Naive thymus-derived CD4-positive, alpha-beta T cell (primary cell): Measurements from ENCODE around the gene BIRC6. TPM values are rescaled to one million over a fixed set of nuclear protein-coding genes. Genes with fewer than 3 reads are reported as not detected.
"Not testable (repeated sequence)": the region's sequence is repeated elsewhere in the genome, so short reads cannot be mapped to it uniquely, and the experiment has no call there.

ENCODE experiments used
- ATAC-seq: fragments of 150-1000 bp; cut with Tn5 transposase; 2 replicates; pipeline ENCODE4 v1.10.0; 2021; ENCODE audit warnings: mild to moderate bottlenecking, moderate library complexity
- CTCF ChIA-PET: fragments of 350-600 bp; sonication (Branson Sonifier 250); formaldehyde crosslinking; loops from one replicate; lab custom pipeline; 2021; ENCODE audit warnings: antibody characterized with exemption; lab: Charles Lee
- POLR2A ChIA-PET: fragments of 350-600 bp; sonication (Branson Sonifier 250); formaldehyde crosslinking; loops from one replicate; lab custom pipeline; 2021; ENCODE audit warnings: antibody characterized with exemption, inconsistent platforms; lab: Charles Lee
- DNase-seq, 9 donors: peaks; one replicate each; pipeline versions ENCODE4 v3.0.0 to v3.0.0-alpha.2; 2020 to 2022; ENCODE audit warnings: mixed read lengths in 1 of 9
- H3K27ac ChIP-seq: one replicate; pipeline ENCODE4 v1.7.0; 2013; ENCODE audit warnings: mild to moderate bottlenecking, low read depth, low read length, moderate library complexity
- H3K27me3 ChIP-seq, 2 donors: one replicate each; pipeline ENCODE4 v1.7.0; 2013; ENCODE audit warnings: low read length in 2 of 2, mild to moderate bottlenecking in 2 of 2, moderate library complexity in 2 of 2; ENCODE audit not compliant: control insufficient read depth in 2 of 2, insufficient read depth in 2 of 2
- H3K36me3 ChIP-seq, 3 experiments: 1 replicate in 2 of 3; 2 replicates in 1 of 3; pipeline ENCODE4 v1.7.0; 2013; ENCODE audit warnings: low read length in 3 of 3, mild to moderate bottlenecking in 3 of 3, moderate library complexity in 1 of 3; ENCODE audit not compliant: insufficient read depth in 3 of 3, control insufficient read depth in 2 of 3
- H3K4me1 ChIP-seq, 2 donors: one replicate each; pipeline ENCODE4 v1.7.0; 2013; ENCODE audit warnings: low read length in 2 of 2, mild to moderate bottlenecking in 2 of 2, moderate library complexity in 1 of 2; ENCODE audit not compliant: control insufficient read depth in 2 of 2, insufficient read depth in 2 of 2
- H3K4me3 ChIP-seq: 2 replicates; pipeline ENCODE4 v1.7.0; 2013; ENCODE audit warnings: mild to moderate bottlenecking, low read length
- H3K9me3 ChIP-seq, 3 experiments: 1 replicate in 2 of 3; 2 replicates in 1 of 3; pipeline ENCODE4 v1.7.0; 2013; ENCODE audit warnings: low read length in 3 of 3; ENCODE audit not compliant: control insufficient read depth in 2 of 3
- H3K27ac Mint-ChIP-seq, 9 donors: one replicate each; pipeline ENCODE4 v1.8.0; 2020 to 2022; ENCODE audit warnings: mixed read lengths in 9 of 9, mild to moderate bottlenecking in 8 of 9, moderate library complexity in 5 of 9, inconsistent platforms in 2 of 9
- H3K27me3 Mint-ChIP-seq, 5 donors: one replicate each; pipeline ENCODE4 v1.8.0; 2021 to 2022; ENCODE audit warnings: mixed read lengths in 5 of 5, mild to moderate bottlenecking in 1 of 5
- H3K36me3 Mint-ChIP-seq, 5 donors: one replicate each; pipeline ENCODE4 v1.8.0; 2020 to 2022; ENCODE audit warnings: mixed read lengths in 5 of 5, mild to moderate bottlenecking in 3 of 5, inconsistent platforms in 1 of 5
- H3K4me1 Mint-ChIP-seq, 7 donors: one replicate each; pipeline ENCODE4 v1.8.0; 2020 to 2022; ENCODE audit warnings: mixed read lengths in 7 of 7, mild to moderate bottlenecking in 3 of 7, inconsistent platforms in 1 of 7
- H3K4me3 Mint-ChIP-seq, 10 donors: one replicate each; pipeline ENCODE4 v1.8.0; 2020 to 2022; ENCODE audit warnings: mild to moderate bottlenecking in 10 of 10, mixed read lengths in 10 of 10, moderate library complexity in 6 of 10, inconsistent platforms in 2 of 10
- H3K9me3 Mint-ChIP-seq, 11 donors: one replicate each; pipeline ENCODE4 v1.8.0; 2020 to 2022; ENCODE audit warnings: mixed read lengths in 11 of 11, mild to moderate bottlenecking in 4 of 11, inconsistent platforms in 1 of 11, moderate library complexity in 1 of 11
- intact Hi-C, 2 donors: fragments of 100-400 bp; cut with micrococcal nuclease; formaldehyde crosslinking; loops; one replicate each; pipeline ENCODE4 v1.15.1; 2023
- polyA plus RNA-seq, 2 donors: library from polyadenylated mRNA; unstranded; fragments of 300-500 nt; fragmentation: Illumina TruSeq; gene quantifications; one replicate each; pipeline ENCODE4 v1.2.3, GENCODE V29; 2021
- total RNA-seq, 6 experiments: library from RNA in 5 of 6; stranded (reverse) in 5 of 6; gene quantifications; 1 replicate in 5 of 6; 2 replicates in 1 of 6; pipeline ENCODE4 v1.2.3 and lab custom pipeline; 2021 to 2026

The BIRC6 gene
- total and polyA plus RNA-seq, 7 experiments from 2014 or later = 21.8 to 159 (median 135) TPM

- CTCF ChIA-PET, H3K27ac ChIP-seq, DNase-seq, H3K27me3 Mint-ChIP-seq, H3K4me3 Mint-ChIP-seq, ATAC-seq, H3K9me3 Mint-ChIP-seq, H3K4me1 ChIP-seq, H3K27ac Mint-ChIP-seq, H3K27me3 ChIP-seq, intact Hi-C loops, H3K4me3 ChIP-seq, POLR2A ChIA-PET, H3K9me3 ChIP-seq: not testable (repeated sequence)
- peaks cover 0 to 29% (median 17%) of the 10 kb centered on the region in 3 experiments for H3K36me3 ChIP-seq
- H3K36me3 Mint-ChIP-seq = peaks cover 8 to 61% (median 31%) of the 10 kb centered on the region in 5 donors
- peaks cover 7 to 29% (median 20%) of the 10 kb centered on the region in 7 donors for H3K4me1 Mint-ChIP-seq
Measured at GRCh38 chr2:32460861-32461260, 104.0 kb downstream of the BIRC6 start.

- Histone ChIP-seq H3K9me3 (no peaks in the 10 kb centered on the region), H3K27me3 (no peaks in the 10 kb centered on the region), H3K36me3 (peaks cover 0 to 49% (median 21%) of the 10 kb centered on the region in 3 experiments), H3K4me1 (no peaks in the 10 kb centered on the region), H3K27ac (no peak overlapping the region), H3K4me3 (no peak overlapping the region)
- ChIA-PET CTCF (interaction anchor here (0.6 kb wide), 1 partner anchor 18 kb away, joined by 4 read pairs; no protein-coding TSS in a partner anchor), POLR2A (no interaction called here)
- Mint-ChIP-seq H3K4me3 (no peak overlapping the region), H3K4me1 (peaks cover 7 to 13% (median 10%) of the 10 kb centered on the region in 7 donors), H3K27ac (peak overlapping the region in 1 of 9 donors; percentile 41), H3K9me3 (no peaks in the 10 kb centered on the region), H3K27me3 (no peaks in the 10 kb centered on the region), H3K36me3 (peaks cover 11 to 60% (median 31%) of the 10 kb centered on the region in 5 donors)
- ATAC-seq (no peak), DNase-seq (no peak)
- intact Hi-C loops = no loop called here
Measured at GRCh38 chr2:32463110-32463509, 106.3 kb downstream of the BIRC6 start.

DNA sequence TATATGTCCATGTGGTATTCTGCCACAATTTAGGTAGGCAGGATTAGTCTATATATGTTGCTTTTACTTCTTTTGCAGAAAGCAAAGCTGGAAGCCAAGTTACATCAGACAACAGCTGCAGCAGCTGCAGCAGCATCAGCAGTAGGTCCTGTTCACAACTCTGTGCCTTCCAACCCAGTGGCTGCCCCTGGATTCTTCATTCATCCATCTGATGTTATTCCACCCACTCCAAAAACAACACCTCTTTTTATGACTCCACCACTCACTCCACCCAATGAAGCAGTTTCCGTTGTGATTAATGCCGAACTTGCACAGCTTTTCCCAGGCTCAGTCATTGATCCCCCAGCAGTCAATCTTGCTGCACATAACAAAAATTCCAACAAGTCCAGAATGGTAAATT, 107.6 kb downstream of the BIRC6 start:
- CTCF ChIA-PET = no interaction called here
- H3K9me3 ChIP-seq = no peaks in the 10 kb centered on the region
- H3K4me3 Mint-ChIP-seq = no peak overlapping the region
- DNase-seq (no peak), ATAC-seq (no peak)
- H3K27ac Mint-ChIP-seq = peak overlapping the region in 1 of 9 donors; percentile 32
- no peaks in the 10 kb centered on the region for H3K4me1 ChIP-seq
- POLR2A ChIA-PET = no interaction called here
- peaks cover 11 to 64% (median 33%) of the 10 kb centered on the region in 5 donors for H3K36me3 Mint-ChIP-seq
- no peak overlapping the region for H3K27ac ChIP-seq
- H3K4me3 ChIP-seq = no peak overlapping the region
- H3K36me3 ChIP-seq = peaks cover 2 to 63% (median 33%) of the 10 kb centered on the region in 3 experiments
- no peaks in the 10 kb centered on the region for H3K9me3 Mint-ChIP-seq
- H3K4me1 Mint-ChIP-seq = peaks cover 0 to 9% (median 2%) of the 10 kb centered on the region in 7 donors
- intact Hi-C loops = no loop called here
- H3K27me3 ChIP-seq = no peaks in the 10 kb centered on the region
- H3K27me3 Mint-ChIP-seq = no peaks in the 10 kb centered on the region

DNA sequence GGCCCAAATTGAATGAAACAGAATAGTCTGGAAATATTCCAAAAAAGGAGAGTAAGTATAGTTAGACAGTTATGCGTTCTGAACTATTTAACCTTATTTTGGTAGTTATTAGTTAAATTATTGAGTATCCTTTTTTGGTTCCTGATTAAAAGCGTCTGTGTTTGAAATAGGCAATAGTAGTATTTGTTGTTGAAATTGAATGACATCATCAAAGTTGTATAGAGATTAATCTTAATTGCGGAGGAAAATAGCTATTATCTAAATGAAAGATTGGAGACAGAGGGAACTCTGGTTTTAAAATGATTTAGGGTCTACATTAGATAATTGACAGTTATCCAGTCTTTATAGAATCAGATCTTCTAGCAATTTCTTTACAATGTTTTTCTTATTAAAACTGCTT, 115.8 kb downstream of the BIRC6 start:
- H3K9me3 Mint-ChIP-seq = no peaks in the 10 kb centered on the region
- no peak overlapping the region for H3K4me3 ChIP-seq
- peaks cover 7 to 48% (median 28%) of the 10 kb centered on the region in 5 donors for H3K36me3 Mint-ChIP-seq
- no peak overlapping the region for H3K27ac ChIP-seq
- CTCF ChIA-PET = interaction anchor here (0.6 kb wide), 1 partner anchor 74 kb away, joined by 3 read pairs; no protein-coding TSS in a partner anchor
- no peak overlapping the region for H3K4me3 Mint-ChIP-seq
- intact Hi-C loops = no loop called here
- POLR2A ChIA-PET = no interaction called here
- H3K9me3 ChIP-seq = no peaks in the 10 kb centered on the region
- no peak for ATAC-seq
- H3K27me3 Mint-ChIP-seq = no peaks in the 10 kb centered on the region
- H3K27me3 ChIP-seq = no peaks in the 10 kb centered on the region
- peaks cover 0 to 6% (median 0%) of the 10 kb centered on the region in 7 donors for H3K4me1 Mint-ChIP-seq
- no peak for DNase-seq
- peak overlapping the region in 3 of 9 donors; percentile 1 to 67 (median 48) for H3K27ac Mint-ChIP-seq
- H3K36me3 ChIP-seq = peaks cover 2 to 49% (median 31%) of the 10 kb centered on the region in 3 experiments
- H3K4me1 ChIP-seq = no peaks in the 10 kb centered on the region

DNA sequence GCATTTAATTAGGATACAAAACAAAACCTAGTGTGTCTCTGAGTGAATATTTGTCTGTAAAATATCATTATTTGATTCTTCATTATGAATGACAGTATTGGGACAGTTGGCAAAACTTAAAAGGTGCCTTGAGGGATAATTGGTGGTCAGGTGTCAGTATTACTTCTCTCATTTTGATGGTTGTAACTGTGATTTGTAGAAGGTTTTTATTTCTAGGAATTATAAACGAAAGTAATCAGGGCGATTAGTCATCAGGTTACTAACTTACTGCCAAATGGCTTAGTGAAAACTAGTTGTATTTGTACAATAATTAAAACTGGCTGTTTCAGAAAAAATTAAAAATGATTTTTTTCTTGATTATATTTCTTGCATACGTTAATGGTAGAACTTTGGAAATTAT, 117.6 kb downstream of the BIRC6 start:
- Histone ChIP-seq H3K36me3 (peaks cover 0 to 48% (median 15%) of the 10 kb centered on the region in 3 experiments), H3K9me3 (no peaks in the 10 kb centered on the region), H3K27ac (no peak overlapping the region), H3K4me3 (no peak overlapping the region), H3K27me3 (no peaks in the 10 kb centered on the region), H3K4me1 (no peaks in the 10 kb centered on the region)
- intact Hi-C loops = no loop called here
- no peak for DNase-seq
- Mint-ChIP-seq H3K27ac (peak overlapping the region in 1 of 9 donors; percentile 27), H3K9me3 (no peaks in the 10 kb centered on the region), H3K4me3 (no peak overlapping the region), H3K36me3 (peaks cover 11 to 41% (median 20%) of the 10 kb centered on the region in 5 donors), H3K4me1 (peaks cover 0 to 6% (median 0%) of the 10 kb centered on the region in 7 donors), H3K27me3 (no peaks in the 10 kb centered on the region)
- CTCF ChIA-PET = no interaction called here
- POLR2A ChIA-PET = no interaction called here
- ATAC-seq = no peak

DNA sequence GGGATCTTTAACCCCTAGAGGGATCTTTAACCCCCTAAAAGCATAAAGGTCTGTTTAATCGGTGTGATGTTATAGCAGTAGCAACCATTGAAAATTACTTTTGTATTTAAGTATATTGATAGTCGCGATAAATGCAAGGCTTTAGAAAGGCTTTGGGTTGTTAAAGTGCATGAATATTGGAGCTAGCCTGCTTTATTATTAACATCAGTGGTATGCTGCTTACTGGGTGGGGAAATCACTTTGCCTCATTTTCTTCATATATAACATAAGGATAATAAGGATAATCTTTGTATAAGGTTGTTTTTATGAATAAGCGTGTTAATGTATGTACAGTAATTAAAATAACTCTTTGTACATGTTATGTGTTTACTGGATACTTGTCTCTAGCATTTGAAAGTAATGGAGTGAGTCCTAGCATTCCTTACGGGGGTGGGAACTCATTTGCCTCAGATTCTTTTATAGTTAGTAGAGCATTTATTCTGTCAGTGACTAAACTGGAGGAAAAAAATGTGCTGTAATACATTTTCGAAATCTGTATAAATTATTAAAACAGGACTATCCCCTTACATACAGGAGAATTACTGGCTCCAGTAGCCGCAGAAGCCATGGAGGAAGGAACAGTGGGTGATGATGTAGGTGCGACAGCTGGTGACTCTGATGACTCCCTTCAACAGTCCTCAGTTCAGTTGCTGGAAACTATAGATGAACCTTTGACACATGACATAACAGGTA, 122.2 kb downstream of the BIRC6 start:
- Histone ChIP-seq H3K4me1 (no peaks in the 10 kb centered on the region), H3K27ac (no peak overlapping the region), H3K36me3 (peaks cover 0 to 67% (median 13%) of the 10 kb centered on the region in 3 experiments), H3K27me3 (no peaks in the 10 kb centered on the region), H3K9me3 (no peaks in the 10 kb centered on the region), H3K4me3 (no peak overlapping the region)
- ATAC-seq (no peak), DNase-seq (no peak)
- peaks cover 0 to 1% (median 0%) of the 10 kb centered on the region in 11 donors for H3K9me3 Mint-ChIP-seq
- peak overlapping the region in 2 of 9 donors; percentile 44 to 56 for H3K27ac Mint-ChIP-seq
- POLR2A ChIA-PET = no interaction called here
- no peaks in the 10 kb centered on the region for H3K27me3 Mint-ChIP-seq
- peaks cover 4 to 52% (median 35%) of the 10 kb centered on the region in 5 donors for H3K36me3 Mint-ChIP-seq
- no peak overlapping the region for H3K4me3 Mint-ChIP-seq
- peaks cover 0 to 3% (median 0%) of the 10 kb centered on the region in 7 donors for H3K4me1 Mint-ChIP-seq
- intact Hi-C loops = loop anchor here in 1 of 2 donors (5.0 kb wide), 1 partner anchor 37 kb away; no protein-coding TSS in a partner anchor
- CTCF ChIA-PET = no interaction called here
